ENCODE data around the gene ALLC.

ALLC gene

GRCh38 chr2:3727397-3728045, 69.5 kb downstream of the ALLC start:
- no peak for DNase-seq

- DNase-seq = peak; percentile 14
Measured at GRCh38 chr2:3728104-3729054, 70.4 kb downstream of the ALLC start.

- no peak for DNase-seq
Measured at GRCh38 chr2:3729055-3729448, 71.1 kb downstream of the ALLC start.

GRCh38 chr2:3729786-3730185, 71.8 kb downstream of the ALLC start:
- DNase-seq = no peak

- no peak for DNase-seq
Measured at GRCh38 chr2:3730646-3731045, 72.6 kb downstream of the ALLC start.

- DNase-seq = no peak
Measured at GRCh38 chr2:3731829-3732228, 73.8 kb downstream of the ALLC start.

- DNase-seq = no peak
Measured at GRCh38 chr2:3736112-3736511, 78.1 kb downstream of the ALLC start.

GRCh38 chr2:3737128-3737527, 79.1 kb downstream of the ALLC start:
- DNase-seq = no peak

- DNase-seq = no peak
Measured at GRCh38 chr2:3738454-3738853, 80.5 kb downstream of the ALLC start.

GRCh38 chr2:3739313-3739712, 81.3 kb downstream of the ALLC start:
- DNase-seq = no peak

GRCh38 chr2:3741396-3741795, 83.4 kb downstream of the ALLC start:
- no peak for DNase-seq

GRCh38 chr2:3741867-3742602, 84.0 kb downstream of the ALLC start:
- no peak for DNase-seq

GRCh38 chr2:3742743-3743508, 84.9 kb downstream of the ALLC start:
- DNase-seq = no peak

- no peak for DNase-seq
Measured at GRCh38 chr2:3743951-3744555, 86.1 kb downstream of the ALLC start.

- DNase-seq = no peak
Measured at GRCh38 chr2:3745920-3746319, 87.9 kb downstream of the ALLC start.

- no peak for DNase-seq
Measured at GRCh38 chr2:3747032-3747654, 89.1 kb downstream of the ALLC start.

GRCh38 chr2:3747826-3748225, 89.8 kb downstream of the ALLC start:
- no peak for DNase-seq

GRCh38 chr2:3749201-3749600, 91.2 kb downstream of the ALLC start:
- DNase-seq = no peak

- no peak for DNase-seq
Measured at GRCh38 chr2:3751251-3751650, 93.3 kb downstream of the ALLC start.

GRCh38 chr2:3751806-3752205, 93.8 kb downstream of the ALLC start:
- no peak for DNase-seq

Data from NCI-H526 treated with DMSO at 0.1 percent for 48 hours (cell line).